Left renal pelvis (tissue), 4 donors: Measurements from ENCODE around the gene SPATA7. TPM values are rescaled to one million over a fixed set of nuclear protein-coding genes. Genes with fewer than 3 reads are reported as not detected.

Experiments used
- DNase-seq, 4 donors: peaks; one replicate each; pipeline ENCODE4 v3.0.0-alpha.2; 2013; ENCODE audit warnings: low read depth in 4 of 4, low spot score in 3 of 4
- polyA plus RNA-seq, 4 donors: library from polyadenylated mRNA; unstranded; fragments of 120-200 nt; gene quantifications; one replicate each; pipeline ENCODE4 v1.2.1, GENCODE V29; 2013; ENCODE audit not compliant: insufficient read length in 4 of 4

The SPATA7 gene
- polyA plus RNA-seq, 4 donors: 19.3 to 29.2 (median 25.6) TPM

- no peak for DNase-seq
Observed at GRCh38 chr14:88417594-88417993, 32.1 kb downstream of the SPATA7 start.

GRCh38 chr14:88420187-88420586 lies 34.7 kb downstream of the SPATA7 start:
- no peak for DNase-seq

GRCh38 chr14:88421286-88421685 lies 35.8 kb downstream of the SPATA7 start:
- no peak for DNase-seq

GRCh38 chr14:88422047-88422446 lies 36.6 kb downstream of the SPATA7 start:
- DNase-seq: no peak

- DNase-seq: no peak
Observed at GRCh38 chr14:88422919-88423650, 37.6 kb downstream of the SPATA7 start.

- DNase-seq: no peak
Observed at GRCh38 chr14:88424573-88424972, 39.1 kb downstream of the SPATA7 start.

GRCh38 chr14:88426271-88426670 lies 40.8 kb downstream of the SPATA7 start:
- no peak for DNase-seq

GRCh38 chr14:88430976-88431375 lies 45.5 kb downstream of the SPATA7 start:
- DNase-seq: no peak

GRCh38 chr14:88437658-88438057 lies 52.2 kb downstream of the SPATA7 start:
- DNase-seq: no peak

- no peak for DNase-seq
Observed at GRCh38 chr14:88439088-88439487, 53.6 kb downstream of the SPATA7 start.

GRCh38 chr14:88452231-88452630 lies 66.8 kb downstream of the SPATA7 start:
- DNase-seq: no peak

- no peak for DNase-seq
Observed at GRCh38 chr14:88454886-88455285, 69.4 kb downstream of the SPATA7 start.

- no peak for DNase-seq
Observed at GRCh38 chr14:88463318-88463717, 77.9 kb downstream of the SPATA7 start.

- DNase-seq: no peak
Observed at GRCh38 chr14:88468406-88468805, 82.9 kb downstream of the SPATA7 start.

GRCh38 chr14:88470542-88471440 lies 85.3 kb downstream of the SPATA7 start:
- DNase-seq: no peak

- DNase-seq: no peak
Observed at GRCh38 chr14:88473791-88474190, 88.3 kb downstream of the SPATA7 start.

- DNase-seq: no peak
Observed at GRCh38 chr14:88476214-88476774, 90.8 kb downstream of the SPATA7 start.

GRCh38 chr14:88476825-88477224 lies 91.4 kb downstream of the SPATA7 start:
- DNase-seq: no peak

GRCh38 chr14:88477513-88478250 lies 92.2 kb downstream of the SPATA7 start:
- DNase-seq: no peak

GRCh38 chr14:88478931-88479330 lies 93.5 kb downstream of the SPATA7 start:
- DNase-seq: no peak

GRCh38 chr14:88479574-88479987 lies 94.1 kb downstream of the SPATA7 start:
- no peak for DNase-seq
